DOHH2 (cell line): ENCODE measurements around the gene KIAA0513.

Source experiments
- H3F3A ChIP-seq: fragments of 200-600 bp; sonication (generic), shearing (Covaris generic); 2 replicates; pipeline ENCODE4 v1.6.0; 2016; ENCODE audit warnings: antibody characterized with exemption, mild to moderate bottlenecking; ENCODE audit not compliant: control insufficient read depth, insufficient read depth
- H3K27ac ChIP-seq: fragments of 200-600 bp; sonication (generic); 2 replicates; pipeline ENCODE4 v1.5.1; 2014; ENCODE audit warnings: low read depth, mild to moderate bottlenecking, low read length, moderate library complexity
- H3K27me3 ChIP-seq: fragments of 200-600 bp; sonication (generic); 2 replicates; pipeline ENCODE4 v1.6.1; 2014; ENCODE audit warnings: mild to moderate bottlenecking, low read length, mixed read lengths; ENCODE audit not compliant: control insufficient read depth
- H3K36me3 ChIP-seq: fragments of 200-600 bp; sonication (generic); 2 replicates; pipeline ENCODE4 v1.6.1; 2014; ENCODE audit warnings: mild to moderate bottlenecking, low read length, moderate library complexity, mixed read lengths; ENCODE audit not compliant: control insufficient read depth
- H3K4me1 ChIP-seq: fragments of 200-600 bp; sonication (generic); 2 replicates; pipeline ENCODE4 v1.6.1; 2014; ENCODE audit warnings: mild to moderate bottlenecking, low read length, mixed read lengths; ENCODE audit not compliant: control insufficient read depth
- H3K4me2 ChIP-seq: fragments of 200-600 bp; sonication (generic); 2 replicates; pipeline ENCODE4 v1.6.0; 2014; ENCODE audit warnings: mild to moderate bottlenecking, low read length, moderate library complexity
- H3K4me3 ChIP-seq: fragments of 200-600 bp; sonication (generic); 2 replicates; pipeline ENCODE4 v1.5.1; 2014; ENCODE audit warnings: mild to moderate bottlenecking, low read length, mixed read lengths
- H3K79me2 ChIP-seq: fragments of 200-600 bp; sonication (generic); 2 replicates; pipeline ENCODE4 v1.6.1; 2014; ENCODE audit warnings: mild to moderate bottlenecking, low read length, mixed read lengths; ENCODE audit not compliant: control insufficient read depth
- H3K9me2 ChIP-seq: fragments of 200-600 bp; sonication (generic); replicated peaks from 2 replicates; pipeline ENCODE4 v1.6.1; 2014; ENCODE audit warnings: mild to moderate bottlenecking, low read length, mixed read lengths; ENCODE audit not compliant: control insufficient read depth
- H3K9me3 ChIP-seq: fragments of 200-600 bp; sonication (generic); 2 replicates; pipeline ENCODE4 v1.6.1; 2014; ENCODE audit warnings: antibody characterized with exemption, low read length, mixed read lengths; ENCODE audit not compliant: control insufficient read depth, insufficient read depth
- H4K20me1 ChIP-seq: fragments of 200-600 bp; sonication (generic); 2 replicates; pipeline ENCODE4 v1.6.0; 2014; ENCODE audit warnings: low read depth, mild to moderate bottlenecking, antibody characterized with exemption, low read length, moderate library complexity; ENCODE audit not compliant: control insufficient read depth, insufficient read depth
- EZH2phosphoT487 ChIP-seq: fragments of 200-600 bp; sonication (generic); IDR thresholded peaks from 2 replicates; pipeline ENCODE4 v1.6.1; 2017; ENCODE audit warnings: borderline replicate concordance, mild to moderate bottlenecking, antibody characterized with exemption, low read length, moderate library complexity, mixed read lengths
- TF ChIP-seq, protein P1 (sequence below): fragments of 200-600 bp; sonication (generic); IDR thresholded peaks from one replicate; pipeline ENCODE4 v1.5.1; 2014; ENCODE audit warnings: antibody characterized with exemption, mild to moderate bottlenecking, low read depth, low read length; ENCODE audit not compliant: poor library complexity, severe bottlenecking

KIAA0513 gene

DNA sequence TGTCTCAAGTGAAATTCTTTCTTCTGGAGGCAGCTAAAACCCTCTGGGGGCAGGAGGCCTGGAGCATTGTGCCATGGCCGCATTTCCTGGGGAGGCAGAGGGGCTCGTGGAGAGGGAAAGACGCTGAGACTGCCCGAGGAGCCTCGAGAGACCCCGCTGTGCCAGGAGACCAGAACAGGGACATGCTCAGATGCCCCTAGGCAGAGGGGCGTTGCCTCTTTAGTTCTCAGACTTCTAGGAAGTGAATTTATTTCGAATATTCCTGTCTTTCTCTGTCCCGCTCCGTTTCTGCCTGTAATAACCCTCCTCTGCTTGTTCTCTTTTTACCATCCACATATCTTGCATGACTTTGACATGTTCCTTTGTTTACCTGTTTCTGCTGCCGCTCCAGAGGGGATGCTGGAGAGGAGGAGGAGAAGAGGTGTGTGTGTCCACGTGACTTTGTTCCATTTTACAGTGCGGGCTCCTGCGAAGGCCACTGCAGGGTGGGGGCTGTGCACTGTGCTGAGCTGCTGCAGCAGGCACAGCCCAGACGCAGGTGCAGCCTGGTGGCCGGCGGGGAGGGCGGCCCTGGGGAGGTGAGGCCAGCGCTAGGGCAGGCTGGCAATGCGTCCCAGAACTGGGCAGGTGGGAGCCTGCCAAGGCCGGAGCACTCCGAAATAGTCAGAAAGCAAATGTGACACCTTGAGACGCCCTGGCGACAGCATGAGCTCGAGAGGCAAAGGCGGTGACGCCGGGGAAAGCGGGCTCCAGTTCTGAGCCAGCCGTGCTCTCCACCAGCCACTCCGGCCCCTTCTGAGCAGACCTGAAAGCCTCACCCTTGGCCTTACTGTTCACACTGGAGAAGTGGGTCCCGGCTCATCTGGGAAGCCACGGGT lies 54.8 kb downstream of the KIAA0513 start:
- Histone ChIP-seq H3F3A (no peaks in the 10 kb centered on the region), H3K4me3 (no peak overlapping the region), H3K4me2 (peak overlapping the region; percentile 42), H4K20me1 (no peaks in the 10 kb centered on the region), H3K27me3 (peaks cover 19% of the 10 kb centered on the region), H3K79me2 (no peaks in the 10 kb centered on the region), H3K4me1 (peaks cover 15% of the 10 kb centered on the region), H3K36me3 (no peaks in the 10 kb centered on the region), H3K9me3 (no peaks in the 10 kb centered on the region), H3K27ac (no peak overlapping the region), H3K9me2 (no peaks in the 10 kb centered on the region)
- TF ChIP-seq EZH2phosphoT487 = no peak
- TF ChIP-seq, protein P1, sequence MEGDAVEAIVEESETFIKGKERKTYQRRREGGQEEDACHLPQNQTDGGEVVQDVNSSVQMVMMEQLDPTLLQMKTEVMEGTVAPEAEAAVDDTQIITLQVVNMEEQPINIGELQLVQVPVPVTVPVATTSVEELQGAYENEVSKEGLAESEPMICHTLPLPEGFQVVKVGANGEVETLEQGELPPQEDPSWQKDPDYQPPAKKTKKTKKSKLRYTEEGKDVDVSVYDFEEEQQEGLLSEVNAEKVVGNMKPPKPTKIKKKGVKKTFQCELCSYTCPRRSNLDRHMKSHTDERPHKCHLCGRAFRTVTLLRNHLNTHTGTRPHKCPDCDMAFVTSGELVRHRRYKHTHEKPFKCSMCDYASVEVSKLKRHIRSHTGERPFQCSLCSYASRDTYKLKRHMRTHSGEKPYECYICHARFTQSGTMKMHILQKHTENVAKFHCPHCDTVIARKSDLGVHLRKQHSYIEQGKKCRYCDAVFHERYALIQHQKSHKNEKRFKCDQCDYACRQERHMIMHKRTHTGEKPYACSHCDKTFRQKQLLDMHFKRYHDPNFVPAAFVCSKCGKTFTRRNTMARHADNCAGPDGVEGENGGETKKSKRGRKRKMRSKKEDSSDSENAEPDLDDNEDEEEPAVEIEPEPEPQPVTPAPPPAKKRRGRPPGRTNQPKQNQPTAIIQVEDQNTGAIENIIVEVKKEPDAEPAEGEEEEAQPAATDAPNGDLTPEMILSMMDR = no peak

DNA sequence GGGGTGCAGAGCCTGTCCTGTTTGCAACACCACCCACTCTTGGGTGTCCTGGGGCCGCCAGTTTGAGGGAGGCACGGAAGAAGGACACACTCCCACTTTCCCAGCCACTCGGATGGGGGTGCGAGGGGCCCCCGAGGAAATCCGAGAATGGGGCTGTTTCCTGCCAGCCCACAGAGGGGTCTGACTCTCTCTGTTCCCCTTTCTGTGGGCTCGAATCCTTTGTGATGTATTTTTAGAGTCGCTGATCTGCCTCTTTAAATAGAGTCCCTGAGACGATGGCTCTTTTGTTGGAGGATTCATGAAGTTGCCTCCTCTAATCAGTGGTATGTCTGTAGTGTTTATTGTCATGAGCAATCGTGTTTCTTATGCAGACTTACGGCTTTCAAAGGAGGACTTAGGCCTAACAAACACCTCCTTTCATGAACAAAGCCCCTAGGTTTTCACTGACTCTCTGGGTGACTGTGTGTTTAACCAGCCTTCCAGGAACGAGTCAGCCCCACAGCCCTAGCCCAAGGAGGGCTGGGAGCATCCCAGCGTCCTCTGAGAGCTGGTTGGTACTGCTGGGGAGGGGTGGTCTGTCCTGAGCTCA lies 55.5 kb downstream of the KIAA0513 start:
- TF ChIP-seq, protein P1 = no peak
- TF ChIP-seq EZH2phosphoT487 = no peak
- Histone ChIP-seq H4K20me1 (no peaks in the 10 kb centered on the region), H3K4me2 (peak overlapping the region; percentile 42), H3F3A (no peaks in the 10 kb centered on the region), H3K36me3 (no peaks in the 10 kb centered on the region), H3K79me2 (no peaks in the 10 kb centered on the region), H3K9me2 (no peaks in the 10 kb centered on the region), H3K4me1 (peaks cover 15% of the 10 kb centered on the region), H3K4me3 (no peak overlapping the region), H3K9me3 (no peaks in the 10 kb centered on the region), H3K27ac (no peak overlapping the region), H3K27me3 (peaks cover 19% of the 10 kb centered on the region)

DNA sequence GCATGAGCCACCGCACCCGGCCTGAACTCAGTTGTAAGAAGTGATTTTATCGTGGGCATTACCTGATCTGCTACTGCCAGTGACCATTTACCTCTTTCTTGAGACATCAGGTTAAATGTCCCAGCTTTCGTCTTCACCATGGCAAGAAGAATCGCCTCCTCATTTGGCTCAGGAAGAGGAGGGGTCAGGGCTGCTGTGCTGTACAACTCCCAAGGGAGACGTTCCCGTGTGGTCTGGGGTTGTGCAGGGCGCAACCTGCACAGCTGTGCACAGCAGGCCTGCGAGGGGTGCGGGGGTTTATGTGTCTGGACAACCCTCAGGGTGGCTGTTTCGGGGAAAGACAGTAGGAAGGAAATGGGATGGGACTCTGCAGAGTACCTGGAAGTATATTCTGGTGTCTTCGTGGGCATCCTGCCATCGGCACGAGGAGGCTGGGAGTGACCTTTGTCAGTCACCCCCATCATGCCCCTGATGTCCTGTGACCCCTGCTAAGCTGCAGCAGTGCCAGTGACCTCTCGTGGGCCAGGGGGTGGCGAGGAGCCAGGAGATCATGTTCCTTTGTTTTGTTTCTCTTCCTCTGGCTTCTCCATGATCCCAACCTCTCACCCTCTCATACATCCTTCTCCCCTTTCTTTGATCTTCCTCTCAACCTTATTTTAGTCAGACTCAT lies 57.4 kb downstream of the KIAA0513 start:
- no peaks in the 10 kb centered on the region for H3F3A ChIP-seq
- H4K20me1 ChIP-seq = no peaks in the 10 kb centered on the region
- H3K4me3 ChIP-seq = no peak overlapping the region
- H3K27ac ChIP-seq = no peak overlapping the region
- no peak for TF ChIP-seq EZH2phosphoT487
- TF ChIP-seq, protein P1 = no peak
- peaks cover 19% of the 10 kb centered on the region for H3K27me3 ChIP-seq
- no peaks in the 10 kb centered on the region for H3K9me3 ChIP-seq
- H3K36me3 ChIP-seq = no peaks in the 10 kb centered on the region
- H3K4me2 ChIP-seq = no peak overlapping the region
- H3K4me1 ChIP-seq = peaks cover 15% of the 10 kb centered on the region
- H3K9me2 ChIP-seq = no peaks in the 10 kb centered on the region
- no peaks in the 10 kb centered on the region for H3K79me2 ChIP-seq
